PC-9 (cell line): ENCODE results near the gene NXPH2. TPM values are rescaled to one million over a fixed set of nuclear protein-coding genes. Genes with fewer than 3 reads are reported as not detected.

ENCODE experiments used
- BruUV-seq: library from RNA; stranded (reverse); fragments of 400-500 nt; replicated peaks from 2 replicates; lab custom pipeline; 2021; lab: Mats Ljungman, UMichigan
- CTCF ChIA-PET: fragments of 300-600 bp; sonication (Branson Sonifier 250); formaldehyde crosslinking; loops from one replicate; lab custom pipeline; 2022; ENCODE audit warnings: antibody characterized with exemption; lab: Charles Lee
- POLR2A ChIA-PET: fragments of 300-600 bp; sonication (Branson Sonifier 250); formaldehyde crosslinking; loops from one replicate; lab custom pipeline; 2022; ENCODE audit warnings: antibody characterized with exemption; ENCODE audit not compliant: unreplicated experiment; lab: Charles Lee
- DNase-seq, 2 experiments: peaks; one replicate each; pipeline versions ENCODE4 v3.0.0 to v3.0.0-alpha.2; 2015 to 2022; ENCODE audit warnings: mixed read lengths in 1 of 2
- H2AFZ ChIP-seq: fragments of 200-600 bp; sonication (generic); 2 replicates; pipeline ENCODE4 v1.8.1; 2017; ENCODE audit warnings: antibody characterized with exemption
- H3F3A ChIP-seq: fragments of 200-600 bp; sonication (generic); 2 replicates; pipeline ENCODE4 v1.8.1; 2017; ENCODE audit warnings: antibody characterized with exemption, mild to moderate bottlenecking, low read depth; ENCODE audit not compliant: insufficient read depth
- H3K27ac ChIP-seq: fragments of 200-600 bp; sonication (generic); 2 replicates; pipeline ENCODE4 v1.6.1; 2016; ENCODE audit warnings: mixed run types
- H3K27me3 ChIP-seq: fragments of 200-600 bp; sonication (generic); 2 replicates; pipeline ENCODE4 v1.6.1; 2016; ENCODE audit warnings: low read depth, mixed run types; ENCODE audit not compliant: insufficient read depth
- H3K36me3 ChIP-seq: fragments of 200-600 bp; sonication (generic); 2 replicates; pipeline ENCODE4 v1.6.1; 2016; ENCODE audit warnings: low read depth, mixed run types
- H3K4me1 ChIP-seq: fragments of 200-600 bp; sonication (generic); replicated peaks from 2 replicates; pipeline ENCODE4 v1.6.1; 2016; ENCODE audit warnings: mixed run types; ENCODE audit not compliant: insufficient read depth
- H3K4me2 ChIP-seq: fragments of 200-600 bp; sonication (generic); 2 replicates; pipeline ENCODE4 v1.6.1; 2017; ENCODE audit warnings: mixed run types
- H3K4me3 ChIP-seq: fragments of 200-600 bp; sonication (generic); 2 replicates; pipeline ENCODE4 v1.6.1; 2016; ENCODE audit warnings: mixed run types
- H3K79me2 ChIP-seq: fragments of 200-600 bp; sonication (generic); 2 replicates; pipeline ENCODE4 v1.6.1; 2017; ENCODE audit warnings: low read depth, mixed run types
- H3K9me2 ChIP-seq: fragments of 200-600 bp; sonication (generic); 2 replicates; pipeline ENCODE4 v1.8.1; 2017; ENCODE audit warnings: mild to moderate bottlenecking; ENCODE audit not compliant: insufficient read depth
- H3K9me3 ChIP-seq: fragments of 200-600 bp; sonication (generic); 2 replicates; pipeline ENCODE4 v1.8.1; 2016; ENCODE audit warnings: low read depth; ENCODE audit not compliant: insufficient read depth
- H4K20me1 ChIP-seq: fragments of 200-600 bp; sonication (generic); 2 replicates; pipeline ENCODE4 v1.8.1; 2017; ENCODE audit not compliant: insufficient read depth
- CTCF ChIP-seq: fragments of 200-600 bp; sonication (generic); conservative IDR thresholded peaks from 2 replicates; pipeline ENCODE4 v1.6.1; 2017; ENCODE audit warnings: mixed run types, antibody characterized with exemption, mild to moderate bottlenecking, moderate library complexity
- EZH2 ChIP-seq: fragments of 200-600 bp; sonication (generic); IDR thresholded peaks from 2 replicates; pipeline ENCODE4 v1.8.0; 2017; ENCODE audit warnings: antibody characterized with exemption, low read depth
- intact Hi-C: fragments of 100-400 bp; cut with micrococcal nuclease; formaldehyde crosslinking; loops from one replicate; pipeline ENCODE4 v1.10.0; 2022; ENCODE audit not compliant: unreplicated experiment
- total RNA-seq: library from RNA; stranded (reverse); gene quantifications from 2 replicates; pipeline ENCODE4 v1.2.3, GENCODE V29; 2021

NXPH2 gene
- total RNA-seq, 1 experiment from 2014 or later: not detected

GRCh38 chr2:138665937-138666336 lies 114.3 kb downstream of the NXPH2 start:
- H3K4me1 ChIP-seq: no peaks in the 10 kb centered on the region
- H3K9me3 ChIP-seq: peaks cover 3% of the 10 kb centered on the region; the same call in 1 of the 2 replicates
- H3K4me2 ChIP-seq: no peak overlapping the region
- no TSS peak for BruUV-seq
- no peak overlapping the region for H2AFZ ChIP-seq
- no peak overlapping the region for H3K27ac ChIP-seq
- no peaks in the 10 kb centered on the region for H3K9me2 ChIP-seq
- POLR2A ChIA-PET: no interaction called here
- H3K79me2 ChIP-seq: no peaks in the 10 kb centered on the region
- intact Hi-C loops: no loop called here
- H3K4me3 ChIP-seq: no peak overlapping the region
- DNase-seq: no peak
- H3K27me3 ChIP-seq: no peaks in the 10 kb centered on the region
- CTCF ChIA-PET: no interaction called here
- TF ChIP-seq EZH2: no peak
- no peak for TF ChIP-seq CTCF
- no peaks in the 10 kb centered on the region for H4K20me1 ChIP-seq
- H3F3A ChIP-seq: no peaks in the 10 kb centered on the region
- H3K36me3 ChIP-seq: no peaks in the 10 kb centered on the region

GRCh38 chr2:138658187-138658894 lies 121.8 kb downstream of the NXPH2 start:
- Histone ChIP-seq H3K4me1 (no peaks in the 10 kb centered on the region), H3K27ac (no peak overlapping the region), H3K36me3 (no peaks in the 10 kb centered on the region), H4K20me1 (no peaks in the 10 kb centered on the region), H3K79me2 (no peaks in the 10 kb centered on the region), H3F3A (no peaks in the 10 kb centered on the region), H3K9me3 (no peaks in the 10 kb centered on the region), H2AFZ (no peak overlapping the region), H3K4me3 (no peak overlapping the region), H3K27me3 (no peaks in the 10 kb centered on the region), H3K4me2 (no peak overlapping the region), H3K9me2 (no peaks in the 10 kb centered on the region)
- CTCF ChIA-PET: no interaction called here
- TF ChIP-seq EZH2: no peak
- no peak for TF ChIP-seq CTCF
- BruUV-seq: no TSS peak
- DNase-seq: no peak
- intact Hi-C loops: no loop called here
- POLR2A ChIA-PET: interaction anchor here (0.6 kb wide), 1 partner anchor 43 kb away, joined by 3 read pairs; no protein-coding TSS in a partner anchor

GRCh38 chr2:138654146-138654545 lies 126.0 kb downstream of the NXPH2 start:
- Histone ChIP-seq H3K79me2 (no peaks in the 10 kb centered on the region), H2AFZ (no peak overlapping the region), H3K27me3 (no peaks in the 10 kb centered on the region), H3K9me3 (no peaks in the 10 kb centered on the region), H3K4me2 (no peak overlapping the region), H3K27ac (no peak overlapping the region), H3K9me2 (no peaks in the 10 kb centered on the region), H4K20me1 (no peaks in the 10 kb centered on the region), H3K4me1 (no peaks in the 10 kb centered on the region), H3F3A (no peaks in the 10 kb centered on the region), H3K36me3 (no peaks in the 10 kb centered on the region), H3K4me3 (no peak overlapping the region)
- TF ChIP-seq EZH2 (no peak), CTCF (no peak)
- ChIA-PET POLR2A (no interaction called here), CTCF (no interaction called here)
- DNase-seq: no peak
- BruUV-seq: no TSS peak
- intact Hi-C loops: no loop called here
